Measurements from ENCODE around the gene MUCL3.
"Not testable (repeated sequence)": the region's sequence is repeated elsewhere in the genome, so short reads cannot be mapped to it uniquely, and the experiment has no call there.

The MUCL3 gene

GRCh38 chr6:30960907-30961673 is 20.3 kb downstream of the MUCL3 start:
- H3K4me3 ChIP-seq (ENCODE audit: low read depth, low read length) = no peak overlapping the region
- no peak for TF ChIP-seq CTCF (IDR thresholded peaks at IDR 0.05; ENCODE audit: low read depth, low read length)

GRCh38 chr6:30962716-30963115 is 21.9 kb downstream of the MUCL3 start:
- no peak for TF ChIP-seq CTCF (IDR thresholded peaks at IDR 0.05; ENCODE audit: low read depth, low read length)
- no peak overlapping the region for H3K4me3 ChIP-seq (ENCODE audit: low read depth, low read length)

- no peak overlapping the region for H3K4me3 ChIP-seq (ENCODE audit: low read depth, low read length)
- no peak for TF ChIP-seq CTCF (IDR thresholded peaks at IDR 0.05; ENCODE audit: low read depth, low read length)
These were observed 22.9 kb downstream of the MUCL3 start for GRCh38 chr6:30963641-30964040.

- no peak for TF ChIP-seq CTCF (IDR thresholded peaks at IDR 0.05; ENCODE audit: low read depth, low read length)
These were observed 23.3 kb downstream of the MUCL3 start for GRCh38 chr6:30964075-30964474.

GRCh38 chr6:30965140-30965601 is 24.4 kb downstream of the MUCL3 start:
- H3K4me3 ChIP-seq (ENCODE audit: low read depth, low read length) = no peak overlapping the region
- TF ChIP-seq CTCF (IDR thresholded peaks at IDR 0.05; ENCODE audit: low read depth, low read length) = no peak

More at GRCh38 chr6:30964075-30964474, 23.3 kb downstream of the MUCL3 start:
- H3K4me3 ChIP-seq (ENCODE audit: low read depth, low read length) = no peak overlapping the region

GRCh38 chr6:30966154-30966553 is 25.4 kb downstream of the MUCL3 start:
- no peak for TF ChIP-seq CTCF (IDR thresholded peaks at IDR 0.05; ENCODE audit: low read depth, low read length)
- no peak overlapping the region for H3K4me3 ChIP-seq (ENCODE audit: low read depth, low read length)

- H3K4me3 ChIP-seq (ENCODE audit: low read depth, low read length) = not testable (repeated sequence)
These were observed 28.4 kb downstream of the MUCL3 start for GRCh38 chr6:30969171-30969570.

- no peak overlapping the region for H3K4me3 ChIP-seq (ENCODE audit: low read depth, low read length)
- TF ChIP-seq CTCF (IDR thresholded peaks at IDR 0.05; ENCODE audit: low read depth, low read length) = no peak
These were observed 30.2 kb downstream of the MUCL3 start for GRCh38 chr6:30970946-30971345.

Measured in WI38 (cell line).